Activated T-helper 1 cell treated with anti-CD3 and anti-CD28 coated beads, Interleukin-12 subunit alpha, Interleukin-12 subunit beta, Interleukin-2, Interleukin-4 antibody, amounts not matched to agents 30 ng/mL and 10 ng/mL and 1 ng/mL, durations not matched to agents 14 hours and 24 hours and 36 hours (primary cell): Measurements from ENCODE around the gene ILF2. TPM values are rescaled to one million over a fixed set of nuclear protein-coding genes. Genes with fewer than 3 reads are reported as not detected.
A peak's percentile ranks its signal among the peaks of the same experiment; 100 is the strongest.

ENCODE experiments used
- DNase-seq: peaks from one replicate; pipeline ENCODE4 v3.0.0; 2021; ENCODE audit warnings: low spot score
- H3K27ac Mint-ChIP-seq: one replicate; pipeline ENCODE4 v1.8.0; 2021; ENCODE audit warnings: mild to moderate bottlenecking, mixed read lengths
- H3K27me3 Mint-ChIP-seq: one replicate; pipeline ENCODE4 v1.8.0; 2022; ENCODE audit warnings: mild to moderate bottlenecking, moderate library complexity, mixed read lengths; ENCODE audit not compliant: insufficient read depth
- H3K36me3 Mint-ChIP-seq: one replicate; pipeline ENCODE4 v1.8.0; 2021; ENCODE audit warnings: low read depth, mixed read lengths
- H3K4me1 Mint-ChIP-seq: one replicate; pipeline ENCODE4 v1.8.0; 2021; ENCODE audit warnings: low read depth, mixed read lengths
- H3K4me3 Mint-ChIP-seq: one replicate; pipeline ENCODE4 v1.8.0; 2021; ENCODE audit warnings: mild to moderate bottlenecking, moderate library complexity, mixed read lengths
- H3K9me3 Mint-ChIP-seq: one replicate; pipeline ENCODE4 v1.8.0; 2021; ENCODE audit warnings: mixed read lengths
- intact Hi-C: fragments of 100-400 bp; cut with micrococcal nuclease; formaldehyde crosslinking; loops from one replicate; pipeline ENCODE4 v1.15.1; 2024
- total RNA-seq: library from RNA; stranded (reverse); gene quantifications from 2 replicates; pipeline ENCODE4 v1.2.3, GENCODE V29; 2022

ILF2 gene
- total RNA-seq, 1 donor from 2014 or later, result 366 TPM

DNA sequence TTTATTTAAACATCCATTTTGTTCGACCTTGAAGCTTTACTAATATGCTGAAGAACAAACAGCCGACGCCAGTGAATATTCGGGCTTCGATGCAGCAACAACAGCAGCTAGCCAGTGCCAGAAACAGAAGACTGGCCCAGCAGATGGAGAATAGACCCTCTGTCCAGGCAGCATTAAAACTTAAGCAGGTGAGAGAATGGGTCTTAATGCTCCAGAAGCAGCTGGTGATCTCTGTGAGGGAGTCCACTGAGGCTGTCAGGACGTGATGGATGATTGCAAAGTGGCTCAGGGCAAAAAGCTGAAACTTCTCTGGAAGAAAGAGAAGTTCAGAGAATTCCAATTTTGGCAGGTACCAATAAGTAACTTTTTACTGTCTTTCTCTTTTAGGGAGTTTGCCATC lies 32.5 kb downstream of the ILF2 start:
- H3K9me3 Mint-ChIP-seq, result no peaks in the 10 kb centered on the region
- H3K36me3 Mint-ChIP-seq, result peaks cover 46% of the 10 kb centered on the region
- no peak for DNase-seq
- H3K27ac Mint-ChIP-seq, result no peak overlapping the region
- H3K4me1 Mint-ChIP-seq, result peaks cover 38% of the 10 kb centered on the region
- H3K4me3 Mint-ChIP-seq, result no peak overlapping the region
- H3K27me3 Mint-ChIP-seq, result no peaks in the 10 kb centered on the region
- intact Hi-C loops, result no loop called here

DNA sequence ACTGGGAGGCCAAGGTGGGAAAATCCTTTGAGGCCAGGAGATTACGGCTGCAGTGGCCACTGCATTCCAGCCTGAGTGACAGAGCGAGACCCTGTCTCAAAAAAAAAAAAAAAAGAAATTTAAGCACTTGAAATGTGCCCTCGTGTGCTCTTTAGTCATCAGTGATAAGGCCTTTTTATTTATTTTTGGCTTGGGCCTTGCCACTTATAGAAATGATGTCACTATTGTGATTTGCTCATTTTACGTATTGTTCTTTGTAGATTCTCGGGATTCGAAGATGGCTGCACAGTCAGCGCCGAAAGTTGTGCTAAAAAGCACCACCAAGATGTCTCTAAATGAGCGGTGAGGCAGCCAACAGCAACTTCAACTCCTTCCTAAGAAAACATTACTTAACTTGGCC lies 34.5 kb downstream of the ILF2 start:
- H3K4me3 Mint-ChIP-seq, result peak overlapping the region; percentile 74
- H3K27me3 Mint-ChIP-seq, result no peaks in the 10 kb centered on the region
- intact Hi-C loops, result no loop called here
- peaks cover 33% of the 10 kb centered on the region for H3K36me3 Mint-ChIP-seq
- no peaks in the 10 kb centered on the region for H3K9me3 Mint-ChIP-seq
- H3K27ac Mint-ChIP-seq, result no peak overlapping the region
- H3K4me1 Mint-ChIP-seq, result peaks cover 42% of the 10 kb centered on the region
- no peak for DNase-seq

DNA sequence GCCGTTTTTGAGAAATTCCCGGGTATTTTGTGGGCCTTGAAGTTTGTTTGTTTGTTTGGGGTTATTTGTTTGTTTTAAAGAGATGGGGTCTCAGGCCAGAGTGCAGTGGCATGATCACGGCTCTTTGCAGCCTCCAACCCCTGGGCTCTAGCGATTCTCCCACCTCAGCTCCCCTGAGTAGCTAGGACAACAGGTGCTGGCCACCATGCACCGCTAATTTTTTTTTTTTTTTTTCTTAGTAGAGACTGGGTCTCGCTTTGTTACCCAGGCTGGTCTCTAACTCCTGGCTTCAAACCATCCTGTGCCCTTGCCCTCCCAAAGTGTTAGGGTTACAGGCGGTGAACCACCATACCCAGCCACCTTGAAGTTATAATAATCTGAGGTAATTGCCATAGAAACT lies 34.9 kb downstream of the ILF2 start:
- no peak for DNase-seq
- peaks cover 30% of the 10 kb centered on the region for H3K36me3 Mint-ChIP-seq
- H3K27ac Mint-ChIP-seq, result peak overlapping the region; percentile 40
- H3K27me3 Mint-ChIP-seq, result no peaks in the 10 kb centered on the region
- no peaks in the 10 kb centered on the region for H3K9me3 Mint-ChIP-seq
- peak overlapping the region; percentile 74 for H3K4me3 Mint-ChIP-seq
- peaks cover 42% of the 10 kb centered on the region for H3K4me1 Mint-ChIP-seq
- intact Hi-C loops, result loop anchor here (2.0 kb wide), 1 partner anchor 147 kb away; no protein-coding TSS in a partner anchor

DNA sequence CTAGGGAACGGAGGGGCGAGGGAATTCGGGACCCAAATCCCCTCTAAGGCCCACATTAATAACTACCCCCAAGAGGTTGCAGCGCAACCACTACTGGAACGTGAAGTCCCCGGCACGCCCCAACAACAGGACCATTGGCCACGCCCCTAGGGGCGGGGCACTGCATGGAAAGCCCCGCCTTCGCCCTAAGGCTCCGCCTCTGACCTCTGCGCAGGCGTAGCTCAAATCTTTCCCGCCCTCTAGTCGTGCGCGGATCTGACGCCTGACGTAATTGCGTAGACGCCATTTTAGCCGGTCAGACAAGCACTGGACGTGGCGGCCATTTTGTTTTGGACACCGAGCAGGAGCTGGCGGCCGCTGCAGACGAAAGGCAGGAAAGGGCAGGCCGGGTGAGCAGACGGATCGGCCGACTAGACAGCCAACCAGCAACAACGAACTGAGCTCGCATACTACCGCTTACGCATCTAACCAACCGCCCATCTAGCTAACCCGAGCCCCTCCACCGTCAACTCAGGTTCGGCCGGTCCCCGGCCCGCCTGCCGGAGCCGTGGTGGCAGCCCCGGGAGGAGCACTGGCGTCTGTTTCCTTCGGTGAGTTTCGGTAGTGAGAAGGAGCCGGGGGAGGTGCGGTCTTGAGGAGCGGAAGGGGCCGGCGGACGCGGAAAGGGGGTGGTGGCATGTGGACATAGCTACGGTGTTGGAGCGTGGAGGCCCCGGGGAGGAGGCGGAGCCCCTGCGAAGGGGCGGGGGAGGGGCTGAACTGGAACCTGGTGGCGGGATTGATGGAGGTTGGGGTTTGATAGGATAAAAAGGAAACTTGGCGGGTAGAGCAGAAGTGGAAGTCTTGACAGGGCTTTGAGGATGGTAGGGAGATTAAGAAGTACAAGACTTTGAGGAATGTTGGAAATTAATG lies 36.8 kb downstream of the ILF2 start, which contains the start of gene CHTOP:
Gene CHTOP (plus strand): TSS at position 313 of the 912 bp plus-strand sequence. CDS start 2,523 bp downstream, outside the sequence.
- Mint-ChIP-seq H3K4me1 (peaks cover 45% of the 10 kb centered on the region), H3K4me3 (peak within 1 kb of the TSS; percentile 97), H3K36me3 (peaks cover 23% of the 10 kb centered on the region), H3K27me3 (no peaks in the 10 kb centered on the region), H3K9me3 (no peaks in the 10 kb centered on the region), H3K27ac (peak within 1 kb of the TSS; percentile 100)
- DNase-seq, result peak; percentile 96
- intact Hi-C loops, result loop anchor here (1.0 to 5.0 kb wide), 9 partner anchors 17 to 149 kb away; partner anchors contain the start of genes S100A2, S100A4 and SNAPIN

DNA sequence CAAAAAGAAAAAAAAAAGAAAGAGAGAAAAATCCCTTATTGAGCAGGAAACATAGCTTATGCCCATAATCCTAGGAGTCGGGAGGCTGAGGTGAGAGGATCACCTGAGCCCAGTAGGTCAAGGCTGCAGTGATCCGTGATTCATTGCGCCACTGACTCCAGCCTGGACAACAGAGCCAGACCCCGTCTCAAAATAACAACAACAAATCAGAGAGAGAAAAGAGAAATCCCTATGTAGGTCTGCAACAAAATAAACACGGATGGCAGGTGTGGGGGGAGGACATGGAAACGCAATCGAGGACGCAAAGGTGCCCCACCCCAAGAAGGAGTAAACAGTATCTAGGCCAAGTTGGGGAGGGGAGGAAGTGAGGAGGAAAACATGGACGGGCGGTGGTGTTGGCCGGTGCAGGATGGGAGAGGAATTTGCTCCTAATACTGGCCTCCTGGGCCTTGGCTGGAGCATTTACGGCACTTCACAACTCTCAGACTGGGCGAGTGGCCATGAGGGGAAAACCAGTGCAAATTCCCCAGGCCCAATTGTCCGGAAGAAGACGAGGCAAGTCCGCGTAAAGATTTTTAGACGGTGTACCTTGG lies 37.5 kb downstream of the ILF2 start:
- H3K4me1 Mint-ChIP-seq, result peaks cover 45% of the 10 kb centered on the region
- DNase-seq, result peak; percentile 12
- H3K4me3 Mint-ChIP-seq, result peak overlapping the region; percentile 97
- H3K27ac Mint-ChIP-seq, result peak overlapping the region; percentile 100
- intact Hi-C loops, result loop anchor here (1.0 to 5.0 kb wide), 4 partner anchors 16 to 97 kb away; partner anchors contain the start of genes S100A2 and S100A4
- H3K36me3 Mint-ChIP-seq, result peaks cover 21% of the 10 kb centered on the region
- H3K27me3 Mint-ChIP-seq, result no peaks in the 10 kb centered on the region
- H3K9me3 Mint-ChIP-seq, result no peaks in the 10 kb centered on the region

DNA sequence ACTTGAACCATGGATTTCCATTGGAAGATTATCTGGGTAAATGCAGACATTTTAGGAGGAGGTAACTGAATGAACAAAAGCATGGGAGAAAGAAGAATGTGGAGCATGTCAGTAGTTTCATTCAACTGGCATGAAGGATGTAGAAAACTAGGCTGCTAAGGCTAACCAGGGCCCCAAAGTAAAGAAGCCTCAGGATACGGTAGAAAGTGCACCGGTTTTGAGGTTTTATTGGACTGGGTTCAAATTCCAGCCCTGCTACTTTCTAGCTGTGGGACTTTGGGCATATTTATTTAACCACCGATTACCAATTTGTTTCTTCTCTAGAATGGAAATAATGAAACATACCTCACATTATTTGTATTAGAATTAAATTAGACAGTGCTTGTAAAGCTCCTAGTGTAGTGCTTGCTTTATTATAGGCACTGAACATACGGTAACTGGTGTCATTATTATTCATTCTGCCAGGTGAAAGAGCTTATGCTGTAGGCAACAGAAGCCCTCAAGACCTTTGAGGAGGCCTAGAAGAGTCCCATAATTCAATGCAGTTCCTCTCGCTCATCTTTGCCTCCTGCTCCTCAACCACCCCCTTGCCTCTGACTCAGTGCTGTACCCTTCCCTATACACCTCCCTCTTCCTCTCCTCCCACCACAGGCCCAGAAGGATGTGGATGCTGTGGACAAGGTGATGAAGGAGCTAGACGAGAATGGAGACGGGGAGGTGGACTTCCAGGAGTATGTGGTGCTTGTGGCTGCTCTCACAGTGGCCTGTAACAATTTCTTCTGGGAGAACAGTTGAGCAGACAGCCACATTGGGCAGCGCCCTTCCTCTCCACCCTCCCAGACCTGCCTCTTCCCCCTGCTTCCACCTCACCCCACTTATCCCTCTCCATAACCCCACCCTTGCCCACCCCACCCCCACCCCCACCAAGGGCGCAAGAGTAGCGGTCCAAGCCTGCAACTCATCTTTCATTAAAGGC lies 39.5 kb downstream of the ILF2 start:
- DNase-seq, result no peak
- Mint-ChIP-seq H3K27ac (peak overlapping the region; percentile 63), H3K9me3 (no peaks in the 10 kb centered on the region), H3K4me1 (peaks cover 33% of the 10 kb centered on the region), H3K36me3 (peaks cover 10% of the 10 kb centered on the region), H3K4me3 (no peak overlapping the region), H3K27me3 (no peaks in the 10 kb centered on the region)
- intact Hi-C loops, result loop anchor here (5.0 kb wide), 1 partner anchor 64 kb away; the partner anchor contains the start of gene S100A2

DNA sequence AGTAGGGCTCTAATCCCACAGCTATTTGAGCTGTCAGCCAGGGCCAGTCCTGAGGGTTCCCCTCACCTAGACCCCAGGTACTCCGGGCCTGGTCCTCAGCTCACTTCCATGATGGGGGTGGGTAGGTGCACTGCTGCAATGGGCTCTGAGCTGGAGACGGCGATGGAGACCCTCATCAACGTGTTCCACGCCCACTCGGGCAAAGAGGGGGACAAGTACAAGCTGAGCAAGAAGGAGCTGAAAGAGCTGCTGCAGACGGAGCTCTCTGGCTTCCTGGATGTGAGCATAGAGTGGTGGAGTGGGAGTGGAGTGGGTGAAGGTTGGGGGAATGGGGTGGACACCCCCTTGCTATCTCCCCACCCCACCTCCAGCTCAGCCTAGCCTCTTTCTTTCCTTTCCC lies 40.4 kb downstream of the ILF2 start:
- no peak for DNase-seq
- Mint-ChIP-seq H3K27ac (no peak overlapping the region), H3K36me3 (peaks cover 8% of the 10 kb centered on the region), H3K4me1 (peaks cover 26% of the 10 kb centered on the region), H3K27me3 (no peaks in the 10 kb centered on the region), H3K9me3 (no peaks in the 10 kb centered on the region), H3K4me3 (no peak overlapping the region)
- intact Hi-C loops, result loop anchor here (5.0 kb wide), 1 partner anchor 63 kb away; the partner anchor contains the start of gene S100A2

DNA sequence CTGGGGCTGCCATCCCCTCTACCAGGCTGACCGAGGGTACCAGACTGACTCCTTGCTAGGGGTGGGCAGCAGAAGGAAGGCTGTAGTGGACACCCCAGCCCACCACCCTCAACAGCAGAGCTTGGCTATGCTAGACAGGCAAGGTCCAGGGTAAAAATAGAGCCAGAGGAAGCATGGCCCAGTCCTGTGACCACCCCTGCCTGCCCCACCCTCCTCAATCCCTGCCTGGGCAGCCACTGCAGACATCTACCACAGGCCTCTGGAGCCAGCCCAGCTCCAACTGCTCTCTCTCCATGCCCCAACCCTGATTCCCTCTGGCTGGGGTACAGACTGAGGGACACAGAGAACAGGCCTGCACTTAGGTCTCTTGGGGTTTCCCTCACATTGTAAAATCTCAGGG lies 40.8 kb downstream of the ILF2 start:
- DNase-seq, result no peak
- intact Hi-C loops, result loop anchor here (5.0 kb wide), 1 partner anchor 63 kb away; the partner anchor contains the start of gene S100A2
- H3K27ac Mint-ChIP-seq, result no peak overlapping the region

DNA sequence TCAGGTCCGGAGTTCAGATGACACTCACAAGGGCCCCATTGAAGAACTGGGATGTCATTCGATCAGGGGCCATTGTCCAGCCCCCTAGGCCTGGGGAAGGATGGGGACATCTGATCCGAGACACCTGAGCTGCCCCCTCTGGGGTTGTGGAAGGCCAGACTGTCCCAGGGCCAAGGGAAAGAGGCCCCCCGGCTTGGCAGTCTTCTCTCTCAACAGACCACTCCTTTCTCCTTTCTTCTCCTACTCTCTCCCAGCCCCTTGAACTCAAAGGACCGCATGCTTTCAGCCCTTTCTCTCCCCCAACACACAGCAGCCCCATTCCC lies 41.5 kb downstream of the ILF2 start:
- no peak for DNase-seq
- Mint-ChIP-seq H3K36me3 (peaks cover 4% of the 10 kb centered on the region), H3K27me3 (no peaks in the 10 kb centered on the region), H3K4me1 (peaks cover 26% of the 10 kb centered on the region), H3K9me3 (no peaks in the 10 kb centered on the region), H3K27ac (no peak overlapping the region), H3K4me3 (no peak overlapping the region)
- intact Hi-C loops, result no loop called here

More for the DNA sequence above, 40.8 kb downstream of the ILF2 start:
- peaks cover 26% of the 10 kb centered on the region for H3K4me1 Mint-ChIP-seq
- H3K27me3 Mint-ChIP-seq, result no peaks in the 10 kb centered on the region
- peaks cover 7% of the 10 kb centered on the region for H3K36me3 Mint-ChIP-seq
- no peak overlapping the region for H3K4me3 Mint-ChIP-seq
- no peaks in the 10 kb centered on the region for H3K9me3 Mint-ChIP-seq

DNA sequence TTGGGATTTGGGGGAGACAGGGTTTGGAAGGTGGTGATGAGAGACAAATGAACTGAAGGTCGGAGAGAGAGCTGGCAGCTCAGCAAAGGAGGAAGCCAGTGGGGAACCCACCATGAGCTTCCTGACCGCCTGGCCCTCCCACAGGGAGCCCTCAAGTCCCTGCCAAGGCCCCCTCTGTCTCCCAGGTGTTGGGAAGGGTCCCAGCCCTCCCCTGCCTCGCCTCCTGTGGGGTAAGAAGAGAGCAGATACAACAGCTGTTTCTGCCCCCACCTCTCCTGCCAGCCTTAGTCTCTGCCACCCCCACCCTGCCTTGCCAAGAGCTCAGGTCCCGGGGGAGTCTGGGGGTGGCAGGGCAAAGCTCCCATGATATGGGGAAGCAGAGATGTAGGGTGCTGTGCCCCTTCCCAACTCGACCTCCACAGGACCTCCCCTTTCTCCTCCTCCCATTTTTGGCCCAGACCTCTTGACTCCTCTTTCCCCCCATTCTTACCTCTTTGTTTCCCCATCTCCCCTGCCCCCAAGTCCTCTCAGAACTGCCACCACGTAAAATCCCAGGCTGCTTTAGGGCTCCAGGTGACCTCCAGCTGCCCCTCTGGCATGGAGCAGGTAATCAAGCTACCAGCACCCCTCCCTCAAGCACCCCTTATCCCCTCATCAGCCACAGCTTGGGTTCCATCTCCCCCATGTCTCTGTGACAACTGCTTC lies 42.0 kb downstream of the ILF2 start:
- intact Hi-C loops, result no loop called here
- H3K4me3 Mint-ChIP-seq, result no peak overlapping the region
- no peak overlapping the region for H3K27ac Mint-ChIP-seq

DNA sequence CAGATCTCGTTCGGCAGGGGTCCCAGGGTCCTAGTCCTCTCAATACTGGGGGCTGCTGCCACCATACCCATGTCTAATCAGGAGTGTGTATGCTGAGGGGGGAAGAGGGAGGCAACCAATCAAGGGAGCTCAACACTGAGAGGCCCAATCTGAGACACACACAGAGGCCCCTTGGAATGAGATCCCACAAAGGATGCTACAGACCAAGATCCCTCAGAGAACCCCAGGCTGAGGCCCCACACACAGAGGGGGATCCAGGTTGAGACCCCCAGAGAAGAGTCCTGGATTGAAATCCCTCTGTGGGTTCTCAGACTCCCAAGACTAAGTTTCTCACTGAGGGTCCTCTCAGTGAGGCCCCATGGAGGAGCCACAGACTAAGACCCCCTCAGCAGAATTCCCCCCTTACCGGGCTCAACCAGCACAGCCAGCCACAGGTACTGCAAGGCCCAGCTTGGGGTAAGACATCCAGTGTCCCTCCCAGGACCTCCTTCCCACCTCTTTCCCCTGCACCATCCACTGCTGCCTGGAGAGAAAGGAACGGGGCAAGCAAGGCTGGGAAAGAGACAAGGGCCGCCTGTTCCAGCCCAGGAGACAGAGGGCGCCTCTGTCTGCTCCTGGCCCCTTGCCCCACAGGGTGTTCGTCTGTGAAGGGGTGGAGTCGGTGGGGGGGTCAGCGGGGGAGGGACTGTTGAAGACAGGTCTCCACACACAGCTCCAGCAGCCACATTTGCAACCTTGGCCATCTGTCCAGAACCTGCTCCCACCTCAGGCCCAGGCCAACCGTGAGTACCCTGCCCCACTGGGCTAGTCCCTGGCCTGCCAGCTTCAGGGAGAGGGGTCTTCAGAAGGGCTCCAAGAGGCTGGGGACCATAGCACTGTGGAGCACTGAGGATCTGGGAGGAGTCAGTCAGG lies 42.8 kb downstream of the ILF2 start, which contains the start of gene S100A1:
Gene S100A1 (plus strand): TSS at position 720 of the 912 bp plus-strand sequence. CDS start 2,088 bp downstream, outside the sequence.
- no peaks in the 10 kb centered on the region for H3K9me3 Mint-ChIP-seq
- intact Hi-C loops, result no loop called here
- H3K4me1 Mint-ChIP-seq, result peaks cover 16% of the 10 kb centered on the region
- no peaks in the 10 kb centered on the region for H3K27me3 Mint-ChIP-seq
- no peak within 1 kb of the TSS for H3K27ac Mint-ChIP-seq
- DNase-seq, result no peak
- no peaks in the 10 kb centered on the region for H3K36me3 Mint-ChIP-seq
- no peak within 1 kb of the TSS for H3K4me3 Mint-ChIP-seq

More for the DNA sequence above, 42.0 kb downstream of the ILF2 start:
- Mint-ChIP-seq H3K36me3 (no peaks in the 10 kb centered on the region), H3K9me3 (no peaks in the 10 kb centered on the region), H3K4me1 (peaks cover 24% of the 10 kb centered on the region), H3K27me3 (no peaks in the 10 kb centered on the region)
- no peak for DNase-seq
